Prostate gland (tissue), 2 donors: ENCODE results near the gene PANK4. TPM values are rescaled to one million over a fixed set of nuclear protein-coding genes. Genes with fewer than 3 reads are reported as not detected.

ENCODE experiments used
- DNase-seq: peaks from one replicate; pipeline ENCODE4 v3.0.0-alpha.2; 2019; ENCODE audit warnings: low spot score
- H3K27ac ChIP-seq, 2 donors: fragments of 200-600 bp; sonication (generic); 2 replicates each; pipeline ENCODE4 v1.5.1; 2017 to 2019
- H3K27me3 ChIP-seq: fragments of 200-600 bp; sonication (generic); replicated peaks from 2 replicates; pipeline ENCODE4 v1.5.1; 2019; ENCODE audit not compliant: insufficient read depth
- H3K36me3 ChIP-seq, 2 donors: fragments of 200-600 bp; sonication (generic); 1 replicate in 1 of 2; 2 replicates in 1 of 2; pipeline versions ENCODE4 v1.5.1 to v1.8.1; 2017 to 2019
- H3K4me1 ChIP-seq: fragments of 200-600 bp; sonication (generic); replicated peaks from 2 replicates; pipeline ENCODE4 v1.5.1; 2019
- H3K4me3 ChIP-seq, 2 donors: fragments of 200-600 bp; sonication (generic); 2 replicates each; pipeline ENCODE4 v1.5.1; 2017 to 2019
- H3K9me3 ChIP-seq: fragments of 200-600 bp; sonication (generic); 2 replicates; pipeline ENCODE4 v1.5.1; 2017
- POLR2A ChIP-seq: fragments of 450-650 bp; IDR thresholded peaks from one replicate; pipeline ENCODE4 v1.6.1; 2016; ENCODE audit warnings: antibody characterized with exemption, mild to moderate bottlenecking
- POLR2AphosphoS5 ChIP-seq: sonication (generic); formaldehyde crosslinking; IDR thresholded peaks from one replicate; pipeline ENCODE4 v1.6.1; 2017; ENCODE audit warnings: antibody characterized with exemption
- WGBS: methylation state at CpG from one replicate; pipeline ENCODE4 v1.1.5; 2018; 5-methylcytosine and 5-hydroxymethylcytosine counted together
- intact Hi-C: fragments of 100-400 bp; cut with DNase I; formaldehyde crosslinking; loops from one replicate; pipeline ENCODE4 v1.14.2; 2022
- total RNA-seq, 2 donors: library from RNA; depleted of rRNA; stranded (reverse); fragments of >200 nt; gene quantifications; one replicate each; pipeline ENCODE4 v1.1.0, GENCODE V29; 2016
- TF ChIP-seq, protein P1 (sequence below), 4 experiments: fragments of 200-600 bp in 2 of 4; fragments of 450-650 bp in 2 of 4; sonication (generic) in 2 of 4; IDR thresholded peaks; 1 replicate in 3 of 4; 2 replicates in 1 of 4; pipeline ENCODE4 v1.5.1; 2016 to 2019; ENCODE audit warnings: antibody characterized with exemption in 4 of 4, mild to moderate bottlenecking in 2 of 4, moderate library complexity in 2 of 4

Gene PANK4
- total RNA-seq, 2 donors from 2014 or later, result 27.0 to 69.5 TPM

DNA sequence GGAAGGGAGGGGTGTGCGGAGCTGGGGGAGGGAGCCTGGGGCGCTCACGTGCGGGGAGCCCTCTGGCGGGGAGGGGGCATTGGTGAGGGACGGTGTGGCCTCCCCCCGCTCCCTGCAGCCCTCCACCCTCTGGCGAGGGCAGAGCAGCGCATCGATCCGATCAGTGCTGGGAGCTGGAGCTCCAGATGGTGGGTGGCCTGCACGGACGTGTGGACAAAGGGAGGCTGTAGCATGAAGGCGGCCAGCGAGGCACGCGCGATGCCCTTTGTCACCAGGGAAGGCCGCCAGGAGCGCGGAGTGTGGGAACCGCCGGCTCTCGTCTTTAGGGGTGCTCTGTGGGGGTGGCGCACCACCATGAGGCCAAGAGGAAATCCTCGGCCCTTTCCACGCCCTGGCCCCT lies 9.1 kb upstream of the PANK4 start:
- H3K4me1 ChIP-seq, result peaks cover 8% of the 10 kb centered on the region
- no peaks in the 10 kb centered on the region for H3K9me3 ChIP-seq
- intact Hi-C loops, result no loop called here
- H3K27ac ChIP-seq, result no peak overlapping the region
- 52% methylated on average over 27 of the region's 27 CpGs for WGBS
- H3K4me3 ChIP-seq, result no peak overlapping the region
- H3K27me3 ChIP-seq, result no peaks in the 10 kb centered on the region
- no peak for TF ChIP-seq POLR2AphosphoS5
- TF ChIP-seq, protein P1, sequence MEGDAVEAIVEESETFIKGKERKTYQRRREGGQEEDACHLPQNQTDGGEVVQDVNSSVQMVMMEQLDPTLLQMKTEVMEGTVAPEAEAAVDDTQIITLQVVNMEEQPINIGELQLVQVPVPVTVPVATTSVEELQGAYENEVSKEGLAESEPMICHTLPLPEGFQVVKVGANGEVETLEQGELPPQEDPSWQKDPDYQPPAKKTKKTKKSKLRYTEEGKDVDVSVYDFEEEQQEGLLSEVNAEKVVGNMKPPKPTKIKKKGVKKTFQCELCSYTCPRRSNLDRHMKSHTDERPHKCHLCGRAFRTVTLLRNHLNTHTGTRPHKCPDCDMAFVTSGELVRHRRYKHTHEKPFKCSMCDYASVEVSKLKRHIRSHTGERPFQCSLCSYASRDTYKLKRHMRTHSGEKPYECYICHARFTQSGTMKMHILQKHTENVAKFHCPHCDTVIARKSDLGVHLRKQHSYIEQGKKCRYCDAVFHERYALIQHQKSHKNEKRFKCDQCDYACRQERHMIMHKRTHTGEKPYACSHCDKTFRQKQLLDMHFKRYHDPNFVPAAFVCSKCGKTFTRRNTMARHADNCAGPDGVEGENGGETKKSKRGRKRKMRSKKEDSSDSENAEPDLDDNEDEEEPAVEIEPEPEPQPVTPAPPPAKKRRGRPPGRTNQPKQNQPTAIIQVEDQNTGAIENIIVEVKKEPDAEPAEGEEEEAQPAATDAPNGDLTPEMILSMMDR (IDR thresholded peaks at IDR 0.05), result no peak
- H3K36me3 ChIP-seq, result no peaks in the 10 kb centered on the region
- DNase-seq, result no peak

DNA sequence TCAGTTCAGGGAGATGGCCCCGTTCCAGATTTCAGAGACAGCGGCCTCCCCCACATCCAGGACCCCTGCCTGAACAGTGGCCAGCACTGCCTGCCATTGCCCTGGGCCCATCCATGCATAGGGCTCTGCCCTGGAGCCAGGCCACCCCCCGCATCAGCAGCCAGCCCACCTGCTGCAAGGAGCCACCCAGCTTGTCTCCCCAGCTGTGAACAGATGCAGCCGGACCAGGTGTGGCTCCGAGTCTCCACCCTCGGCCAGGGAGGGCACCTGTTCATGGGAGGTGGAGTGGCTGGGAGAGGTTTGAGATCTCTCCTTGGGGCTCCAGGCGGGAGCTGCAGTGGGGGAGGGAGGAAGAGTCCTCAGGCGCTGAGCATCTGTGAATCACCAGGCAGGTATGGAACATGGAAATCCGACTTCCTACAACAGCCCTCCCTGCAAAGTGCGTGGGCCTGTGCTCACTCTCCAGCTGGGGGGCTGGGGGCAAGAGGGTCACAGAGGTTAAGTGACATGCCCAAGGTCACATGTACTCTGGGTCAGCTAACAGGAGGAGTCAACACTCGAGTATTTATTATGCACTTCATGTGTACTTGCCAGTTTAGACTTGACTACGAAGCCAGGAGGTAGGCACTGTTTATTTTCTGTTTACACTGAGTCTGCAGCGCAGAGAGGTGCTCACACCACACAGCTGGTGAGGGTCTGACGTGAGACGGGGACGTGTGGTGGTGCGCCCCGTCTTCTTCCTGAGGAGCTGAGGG lies 8.5 kb upstream of the PANK4 start:
- TF ChIP-seq, protein P1 (IDR thresholded peaks at IDR 0.05), result no peak
- TF ChIP-seq POLR2AphosphoS5, result no peak
- TF ChIP-seq POLR2A, result no peak
- H3K4me3 ChIP-seq, result no peak overlapping the region
- no peaks in the 10 kb centered on the region for H3K27me3 ChIP-seq
- intact Hi-C loops, result no loop called here
- DNase-seq, result no peak
- H3K27ac ChIP-seq, result no peak overlapping the region
- 26% methylated on average over 18 of the region's 18 CpGs for WGBS
- H3K36me3 ChIP-seq, result no peaks in the 10 kb centered on the region
- no peaks in the 10 kb centered on the region for H3K9me3 ChIP-seq
- H3K4me1 ChIP-seq, result peaks cover 8% of the 10 kb centered on the region

DNA sequence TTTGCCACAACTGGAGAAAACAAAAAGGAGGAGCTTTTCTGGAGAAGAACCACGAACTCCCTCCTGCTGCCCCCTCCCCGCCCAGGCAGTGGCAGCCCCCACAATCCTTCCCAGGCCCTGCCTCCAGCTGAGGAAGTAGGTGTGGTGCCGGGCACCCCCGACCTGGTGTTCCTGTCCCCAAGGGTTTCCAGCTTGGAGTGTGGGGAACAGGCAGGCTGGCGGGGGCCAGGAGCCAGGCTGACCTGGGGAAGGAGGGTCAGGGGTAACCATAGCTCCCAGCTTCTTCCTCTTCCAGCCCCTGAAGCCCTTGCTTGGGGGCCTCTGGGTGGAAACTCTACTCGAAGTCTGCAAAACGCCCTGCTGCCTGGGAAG lies 7.9 kb upstream of the PANK4 start:
- Histone ChIP-seq H3K4me3 (no peak overlapping the region), H3K36me3 (no peaks in the 10 kb centered on the region), H3K27ac (no peak overlapping the region), H3K27me3 (no peaks in the 10 kb centered on the region), H3K9me3 (no peaks in the 10 kb centered on the region), H3K4me1 (peaks cover 8% of the 10 kb centered on the region)
- TF ChIP-seq POLR2AphosphoS5, result no peak
- no peak for TF ChIP-seq POLR2A
- TF ChIP-seq, protein P1 (IDR thresholded peaks at IDR 0.05), result no peak
- 52% methylated on average over 7 of the region's 7 CpGs for WGBS
- intact Hi-C loops, result no loop called here
- no peak for DNase-seq

DNA sequence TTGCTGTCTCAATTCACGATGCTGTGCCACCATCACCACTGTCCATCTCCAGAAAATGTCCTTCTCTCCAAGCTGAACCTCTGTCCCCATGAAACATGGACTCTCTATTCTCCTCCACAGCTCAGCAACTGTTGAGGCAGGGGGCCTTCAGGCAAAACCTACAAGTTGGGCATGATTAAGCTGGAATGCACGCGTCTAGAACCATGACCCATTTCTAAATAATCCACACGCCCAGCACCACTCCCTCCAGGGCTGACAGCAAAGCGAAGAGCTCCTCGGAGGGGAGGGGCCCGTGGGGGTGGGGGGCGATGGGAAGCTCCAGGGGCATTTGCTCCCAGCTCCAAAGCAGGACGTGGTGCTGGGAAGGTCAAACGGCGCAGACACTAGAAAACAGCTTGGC lies 7.0 kb upstream of the PANK4 start:
- no peaks in the 10 kb centered on the region for H3K9me3 ChIP-seq
- intact Hi-C loops, result no loop called here
- no peak for DNase-seq
- no peaks in the 10 kb centered on the region for H3K36me3 ChIP-seq
- TF ChIP-seq, protein P1 (IDR thresholded peaks at IDR 0.05), result no peak
- no peak for TF ChIP-seq POLR2A
- TF ChIP-seq POLR2AphosphoS5, result no peak
- 78% methylated on average over 11 of the region's 11 CpGs for WGBS
- no peak overlapping the region for H3K4me3 ChIP-seq
- no peak overlapping the region for H3K27ac ChIP-seq
- peaks cover 8% of the 10 kb centered on the region for H3K4me1 ChIP-seq
- no peaks in the 10 kb centered on the region for H3K27me3 ChIP-seq

DNA sequence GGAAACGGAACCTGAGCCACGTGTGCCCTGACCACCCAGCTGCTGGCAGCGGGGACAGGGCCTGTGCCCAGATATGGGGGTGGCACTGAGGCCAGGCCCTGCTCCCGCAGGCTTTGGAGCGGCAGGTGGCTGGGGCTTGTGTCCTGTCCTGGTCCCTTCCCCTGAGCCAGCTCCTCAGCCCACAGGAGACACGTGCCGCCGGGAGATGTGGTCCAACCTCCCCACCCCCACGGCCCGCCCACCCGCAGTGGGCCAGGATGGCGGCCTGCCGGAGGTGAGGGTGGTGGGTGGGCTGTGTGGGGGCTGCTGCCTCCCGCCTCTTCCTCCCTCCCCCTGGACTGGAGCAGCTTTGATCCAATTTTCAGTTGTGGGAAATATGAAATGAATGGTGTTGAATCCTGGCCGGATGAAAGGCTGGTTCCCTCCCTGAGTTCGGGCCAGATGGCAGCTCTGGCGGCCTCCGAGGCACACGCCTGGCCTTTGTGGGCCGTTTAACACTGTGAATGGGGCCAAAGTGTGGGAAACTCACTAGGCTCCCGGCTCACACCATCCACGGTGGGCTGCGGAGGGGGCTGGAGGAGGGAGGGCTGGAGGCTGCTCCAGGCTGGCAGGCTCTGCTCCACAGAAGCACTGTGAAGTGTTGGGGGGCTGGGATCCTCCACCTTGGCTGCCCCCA lies 6.2 kb upstream of the PANK4 start:
- Histone ChIP-seq H3K4me3 (no peak overlapping the region), H3K36me3 (no peaks in the 10 kb centered on the region), H3K27me3 (no peaks in the 10 kb centered on the region), H3K9me3 (no peaks in the 10 kb centered on the region), H3K4me1 (peaks cover 15% of the 10 kb centered on the region), H3K27ac (no peak overlapping the region)
- WGBS, result 52% methylated on average over 14 of the region's 23 CpGs
- intact Hi-C loops, result no loop called here
- DNase-seq, result no peak
- no peak for TF ChIP-seq POLR2A
- TF ChIP-seq POLR2AphosphoS5, result no peak
- TF ChIP-seq, protein P1 (IDR thresholded peaks at IDR 0.05), result no peak
